A673 (cell line): ENCODE measurements around the gene NBEA. TPM values are rescaled to one million over a fixed set of nuclear protein-coding genes. Genes with fewer than 3 reads are reported as not detected.

Experiments used
- BruUV-seq: library from RNA; stranded (reverse); fragments of 400-500 nt; replicated peaks from 2 replicates; lab custom pipeline; 2021; lab: Mats Ljungman, UMichigan
- CTCF ChIA-PET: fragments of 300-600 bp; sonication (Branson Sonifier 250); formaldehyde crosslinking; loops from one replicate; lab custom pipeline; 2022; ENCODE audit warnings: antibody characterized with exemption; lab: Charles Lee
- POLR2A ChIA-PET: fragments of 300-600 bp; sonication (Branson Sonifier 250); formaldehyde crosslinking; loops from one replicate; lab custom pipeline; 2022; ENCODE audit warnings: antibody characterized with exemption; ENCODE audit not compliant: low non-redundant PET; lab: Charles Lee
- DNase-seq: peaks from one replicate; pipeline ENCODE4 v3.0.0-alpha.2; 2015; ENCODE audit warnings: low spot score
- H3K27ac ChIP-seq: fragments of 200-600 bp; sonication (generic); 2 replicates; pipeline ENCODE4 v1.5.1; 2016; ENCODE audit warnings: mixed run types, low read depth, mild to moderate bottlenecking, mixed read lengths, antibody characterized with exemption, low read length; ENCODE audit not compliant: poor library complexity, severe bottlenecking
- H3K27me3 ChIP-seq: fragments of 200-600 bp; sonication (generic); replicated peaks from 2 replicates; pipeline ENCODE4 v1.6.1; 2017; ENCODE audit warnings: mixed run types, low read depth, mild to moderate bottlenecking, mixed read lengths, antibody characterized with exemption, low read length; ENCODE audit not compliant: insufficient read depth, poor library complexity
- H3K36me3 ChIP-seq: fragments of 200-600 bp; sonication (generic); 2 replicates; pipeline ENCODE4 v1.6.1; 2016; ENCODE audit warnings: mixed run types, mild to moderate bottlenecking, mixed read lengths, antibody characterized with exemption, low read length; ENCODE audit not compliant: insufficient read depth, poor library complexity, severe bottlenecking
- H3K4me1 ChIP-seq: fragments of 200-600 bp; sonication (generic); 2 replicates; pipeline ENCODE4 v1.6.1; 2017; ENCODE audit warnings: mixed run types, mild to moderate bottlenecking, mixed read lengths, antibody characterized with exemption, low read length; ENCODE audit not compliant: insufficient read depth, poor library complexity, severe bottlenecking
- H3K4me3 ChIP-seq: fragments of 200-600 bp; sonication (generic); 2 replicates; pipeline ENCODE4 v1.5.1; 2016; ENCODE audit warnings: low read depth, mixed run types, mild to moderate bottlenecking, mixed read lengths, low read length; ENCODE audit not compliant: poor library complexity, severe bottlenecking
- H3K9me3 ChIP-seq: fragments of 200-600 bp; sonication (generic); 2 replicates; pipeline ENCODE4 v1.6.1; 2016; ENCODE audit warnings: mixed run types, low read depth, mild to moderate bottlenecking, mixed read lengths, antibody characterized with exemption, low read length; ENCODE audit not compliant: poor library complexity, severe bottlenecking
- CTCF ChIP-seq: fragments of 300-800, 200-600 bp; sonication (generic); conservative IDR thresholded peaks from 2 replicates; pipeline ENCODE4 v1.5.1; 2017; ENCODE audit warnings: low read depth, mild to moderate bottlenecking, antibody characterized with exemption, low read length, moderate library complexity, mixed read lengths
- EZH2 ChIP-seq: fragments of 200-600 bp; sonication (generic); IDR thresholded peaks from 2 replicates; pipeline ENCODE4 v1.6.1; 2017; ENCODE audit warnings: borderline replicate concordance, low read depth, mild to moderate bottlenecking, mixed read lengths, antibody characterized with exemption, low read length; ENCODE audit not compliant: poor library complexity, severe bottlenecking
- intact Hi-C: fragments of 100-400 bp; cut with micrococcal nuclease; formaldehyde crosslinking; loops from one replicate; pipeline ENCODE4 v1.10.0; 2022; ENCODE audit not compliant: unreplicated experiment
- total RNA-seq: library from RNA; stranded (reverse); gene quantifications from 2 replicates; pipeline ENCODE4 v1.2.3, GENCODE V29; 2021

NBEA gene
- total RNA-seq, 1 experiment from 2014 or later: 4.2 TPM

GRCh38 chr13:35499676-35500075 lies 557.6 kb downstream of the NBEA start:
- no peaks in the 10 kb centered on the region for H3K27me3 ChIP-seq
- H3K4me3 ChIP-seq: no peak overlapping the region
- DNase-seq: no peak
- H3K4me1 ChIP-seq: no peaks in the 10 kb centered on the region
- ChIA-PET CTCF (interaction anchor here (0.5 kb wide), 1 partner anchor 216 kb away, joined by 6 read pairs; no protein-coding TSS in a partner anchor), POLR2A (no interaction called here)
- no peaks in the 10 kb centered on the region for H3K9me3 ChIP-seq
- intact Hi-C loops: no loop called here
- H3K27ac ChIP-seq: no peak overlapping the region
- no peaks in the 10 kb centered on the region for H3K36me3 ChIP-seq
- TF ChIP-seq CTCF: no peak
- TF ChIP-seq EZH2: no peak
- no TSS peak for BruUV-seq

- no peak for TF ChIP-seq EZH2
- no peak for TF ChIP-seq CTCF
- Histone ChIP-seq H3K36me3 (no peaks in the 10 kb centered on the region), H3K4me3 (no peak overlapping the region), H3K27ac (no peak overlapping the region), H3K4me1 (no peaks in the 10 kb centered on the region), H3K9me3 (no peaks in the 10 kb centered on the region), H3K27me3 (no peaks in the 10 kb centered on the region)
- BruUV-seq: no TSS peak
- intact Hi-C loops: no loop called here
- ChIA-PET CTCF (no interaction called here), POLR2A (no interaction called here)
- no peak for DNase-seq
Observed at GRCh38 chr13:35500144-35500543, 558.1 kb downstream of the NBEA start.

- no peak overlapping the region for H3K4me3 ChIP-seq
- H3K4me1 ChIP-seq: no peaks in the 10 kb centered on the region
- intact Hi-C loops: no loop called here
- no peaks in the 10 kb centered on the region for H3K9me3 ChIP-seq
- DNase-seq: no peak
- no peak overlapping the region for H3K27ac ChIP-seq
- CTCF ChIA-PET: no interaction called here
- TF ChIP-seq EZH2 (no peak), CTCF (no peak)
- POLR2A ChIA-PET: no interaction called here
- H3K27me3 ChIP-seq: no peaks in the 10 kb centered on the region
- BruUV-seq: no TSS peak
- no peaks in the 10 kb centered on the region for H3K36me3 ChIP-seq
Observed at GRCh38 chr13:35501661-35502235, 559.7 kb downstream of the NBEA start.
